Adipose tissue (tissue), 3 donors: Measurements from ENCODE around the gene TIGAR. TPM values are rescaled to one million over a fixed set of nuclear protein-coding genes. Genes with fewer than 3 reads are reported as not detected.

Experiments used
- H3K27ac ChIP-seq: one replicate; pipeline ENCODE4 v1.5.1; 2013; ENCODE audit warnings: low read depth, low read length
- WGBS, 3 donors: extraction: QIAGEN DNeasy Blood & Tissue Kit; methylation state at CpG; one replicate each; pipeline ENCODE4 v1.1.7; 2013; 5-methylcytosine and 5-hydroxymethylcytosine counted together
- polyA plus RNA-seq, 3 donors: library from polyadenylated mRNA; stranded (reverse); fragments of 200-250 nt; gene quantifications; one replicate each; pipeline ENCODE4 v1.2.3, GENCODE V29; 2013
- donor health status: healthy with polysubstance abuse.
- donor health status: Bipolar disorder and iron deficiency.
- donor health status: healthy.

Gene TIGAR
- polyA plus RNA-seq, 3 donors, result 0.98 to 5.3 (median 3.5) TPM

- no peak overlapping the region for H3K27ac ChIP-seq
- WGBS, 3 donors, result 61 to 73% (median 68%) methylated on average over 4 of the region's 4 CpGs
These were observed 10.8 kb downstream of the TIGAR start for GRCh38 chr12:4331842-4332241.

GRCh38 chr12:4346931-4347330 is 25.9 kb downstream of the TIGAR start:
- no peak overlapping the region for H3K27ac ChIP-seq

GRCh38 chr12:4353785-4354208 is 32.8 kb downstream of the TIGAR start:
- WGBS, 3 donors, result 43 to 68% (median 66%) methylated on average over 4 of the region's 4 CpGs
- no peak overlapping the region for H3K27ac ChIP-seq

DNA sequence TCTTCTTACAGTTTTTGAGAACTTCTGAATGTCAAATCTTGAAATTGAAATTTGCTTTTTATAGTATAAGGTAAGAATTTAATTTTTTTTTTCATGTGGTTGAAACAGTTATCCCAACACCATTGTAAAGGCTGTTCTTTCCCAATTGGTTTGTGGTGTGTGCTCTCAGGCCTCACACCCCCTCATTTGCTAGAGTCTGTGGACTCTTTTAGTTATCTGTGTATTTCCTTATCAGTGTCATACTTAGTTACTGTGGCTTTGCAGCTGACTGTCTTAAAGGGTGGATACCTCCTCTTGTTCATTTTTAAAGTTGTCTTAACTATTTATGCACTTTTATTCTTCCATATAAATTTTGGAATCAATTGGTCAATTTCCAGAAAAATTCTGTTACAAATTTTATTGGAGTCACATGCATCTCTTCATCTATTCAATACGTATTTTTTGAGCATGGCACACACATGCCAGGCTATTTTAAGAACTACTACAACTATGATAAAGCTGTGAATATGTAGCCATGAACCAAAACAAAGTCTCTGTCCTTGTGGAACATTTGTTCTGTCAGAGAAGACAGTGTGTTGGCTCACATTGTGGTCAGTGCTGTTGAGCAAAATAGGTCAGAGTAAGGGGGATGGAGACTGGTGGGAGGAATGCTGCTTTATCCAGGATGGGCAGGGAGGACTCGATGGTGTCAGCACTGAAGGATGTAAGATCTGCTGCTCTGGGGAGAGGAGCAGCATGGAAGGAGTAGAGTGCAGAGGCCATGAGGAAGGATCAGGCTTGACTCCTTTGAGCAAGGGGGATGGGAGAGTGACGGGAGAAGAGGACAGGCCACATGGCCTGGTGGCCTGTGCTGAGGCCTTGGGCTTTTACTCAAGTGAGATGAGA is 34.4 kb downstream of the TIGAR start:
- no peak overlapping the region for H3K27ac ChIP-seq
- 78 to 83% (median 81%) methylated on average over 3 of the region's 3 CpGs for WGBS, 3 donors

DNA sequence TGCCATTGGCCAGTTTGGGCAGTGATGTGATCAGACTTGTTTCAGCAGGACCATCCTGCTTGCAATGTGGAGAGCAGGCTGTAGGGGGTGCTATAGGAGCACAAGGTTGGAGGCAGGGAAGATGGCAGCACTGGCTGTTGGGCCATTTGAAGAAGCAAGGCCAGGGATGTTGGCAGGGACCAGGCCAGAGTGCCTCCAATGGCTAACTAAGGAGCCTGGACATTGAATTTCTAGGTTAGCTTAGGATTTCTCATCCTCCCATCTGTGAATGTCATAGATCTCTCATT is 35.0 kb downstream of the TIGAR start:
- H3K27ac ChIP-seq, result no peak overlapping the region

- H3K27ac ChIP-seq, result no peak overlapping the region
- WGBS, 3 donors, result 69 to 90% (median 88%) methylated on average over 2 of the region's 2 CpGs
These were observed 45.1 kb downstream of the TIGAR start for GRCh38 chr12:4366090-4366489.

DNA sequence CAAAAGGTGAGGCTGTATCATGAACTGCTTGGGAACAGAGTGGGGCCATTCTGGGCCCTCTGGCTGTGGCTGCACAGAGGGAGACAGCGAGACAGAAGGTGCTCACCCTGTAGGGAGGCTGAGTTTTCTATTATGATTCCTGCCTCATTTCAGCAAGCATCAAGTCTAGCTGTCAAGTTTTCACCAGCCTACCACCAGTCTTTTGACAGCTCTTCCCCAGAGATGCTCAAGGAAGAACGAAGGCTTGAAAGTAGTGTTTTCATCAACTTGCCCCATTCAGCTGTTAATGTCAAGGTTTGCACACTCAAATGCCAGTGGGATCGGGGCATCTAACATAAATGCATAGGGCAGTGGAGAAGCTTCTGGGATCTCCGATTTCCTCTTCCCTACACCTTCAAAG is 48.5 kb downstream of the TIGAR start:
- WGBS, 3 donors, result 86 to 90% (median 88%) methylated on average over 4 of the region's 4 CpGs
- no peak overlapping the region for H3K27ac ChIP-seq

DNA sequence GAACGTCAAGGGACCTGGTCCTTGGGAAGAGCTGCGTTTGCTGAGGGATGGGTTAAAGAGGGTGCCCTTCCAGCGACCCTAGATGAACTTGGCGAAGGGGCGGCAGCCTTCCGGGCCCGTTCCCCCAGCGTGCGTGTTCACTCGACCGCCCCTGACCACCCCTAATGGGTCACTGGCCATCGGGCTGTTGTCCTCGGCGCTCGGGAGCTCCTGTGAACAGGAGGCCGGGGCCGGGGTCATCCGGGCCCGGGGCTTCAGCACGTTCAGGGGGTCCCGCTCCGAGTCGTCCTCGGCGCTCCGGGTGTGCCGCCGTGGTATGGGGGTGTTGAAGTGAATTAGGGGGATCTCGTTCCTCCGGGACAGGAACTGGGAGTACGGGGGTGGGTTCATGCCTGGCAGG is 49.3 kb downstream of the TIGAR start:
- 91 to 96% (median 95%) methylated on average over 31 of the region's 31 CpGs for WGBS, 3 donors
- no peak overlapping the region for H3K27ac ChIP-seq

GRCh38 chr12:4372653-4373052 is 51.6 kb downstream of the TIGAR start:
- no peak overlapping the region for H3K27ac ChIP-seq
- 85 to 94% (median 91%) methylated on average over 2 of the region's 2 CpGs for WGBS, 3 donors

DNA sequence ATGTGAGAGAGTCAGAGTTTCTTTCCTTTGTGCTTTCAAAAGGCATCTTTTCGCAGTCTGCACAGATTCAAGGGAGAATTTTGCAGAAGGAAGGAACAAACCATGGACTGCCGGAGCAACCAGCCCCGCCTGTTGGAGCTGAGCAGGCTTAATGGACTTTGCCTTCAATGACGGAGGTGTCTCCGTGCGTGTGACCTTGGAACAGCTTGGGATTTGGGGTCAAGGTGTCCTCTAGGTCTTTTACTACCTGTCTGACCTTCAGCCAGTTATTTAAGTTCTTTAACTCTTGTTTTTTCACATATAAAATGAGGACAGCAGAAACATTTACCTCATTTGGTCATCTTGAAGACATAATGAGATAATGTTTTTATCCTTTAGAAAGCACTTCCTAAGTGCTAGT is 54.4 kb downstream of the TIGAR start:
- 54 to 79% (median 78%) methylated on average over 6 of the region's 6 CpGs for WGBS, 3 donors
- no peak overlapping the region for H3K27ac ChIP-seq

GRCh38 chr12:4378772-4379171 is 57.8 kb downstream of the TIGAR start:
- whole genome bisulfite sequencing, 3 donors, result 79 to 93% (median 86%) methylated on average over 1 of the region's 1 CpG
- no peak overlapping the region for H3K27ac ChIP-seq

GRCh38 chr12:4379405-4379804 is 58.4 kb downstream of the TIGAR start, which contains the start of gene FGF23:
Gene FGF23, minus strand, starts transcription at chr12:4379712. Its CDS starts 130 bp downstream, at chr12:4379582.
- no peak within 1 kb of the TSS for H3K27ac ChIP-seq
- WGBS, 3 donors, result 9 to 18% (median 13%) methylated on average over 7 of the region's 7 CpGs

GRCh38 chr12:4380332-4380731 is 59.3 kb downstream of the TIGAR start:
- 66 to 82% (median 82%) methylated on average over 4 of the region's 4 CpGs for WGBS, 3 donors
- no peak overlapping the region for H3K27ac ChIP-seq

DNA sequence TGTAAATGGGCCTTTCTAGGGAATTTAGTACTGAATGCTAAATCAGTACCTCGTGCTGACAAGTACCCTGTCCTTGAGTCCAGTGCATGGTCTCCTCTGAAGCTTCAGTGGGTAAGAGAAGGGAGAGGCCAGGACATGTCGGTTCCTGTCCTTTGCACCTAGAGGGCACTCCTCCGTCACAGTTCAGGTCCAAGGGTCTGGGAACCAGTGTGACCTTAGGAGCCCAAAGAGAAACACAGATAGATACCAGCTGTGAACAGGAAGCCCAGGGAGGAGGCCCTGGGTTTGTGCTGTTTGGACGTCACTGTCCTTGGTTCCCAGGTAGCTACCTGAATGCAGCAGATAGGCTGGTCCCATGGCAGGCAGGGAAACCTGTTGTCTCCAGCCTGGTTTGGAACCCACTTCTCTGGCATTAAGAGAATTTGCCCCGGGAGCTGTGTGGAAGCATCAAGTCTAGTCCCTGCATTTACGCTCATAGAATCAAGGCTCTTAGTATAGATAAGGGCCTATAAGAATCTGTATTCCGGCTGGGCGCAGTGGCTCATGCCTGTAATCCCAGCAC is 62.4 kb downstream of the TIGAR start:
- no peak overlapping the region for H3K27ac ChIP-seq
- WGBS, 3 donors, result 65 to 71% (median 67%) methylated on average over 8 of the region's 8 CpGs

DNA sequence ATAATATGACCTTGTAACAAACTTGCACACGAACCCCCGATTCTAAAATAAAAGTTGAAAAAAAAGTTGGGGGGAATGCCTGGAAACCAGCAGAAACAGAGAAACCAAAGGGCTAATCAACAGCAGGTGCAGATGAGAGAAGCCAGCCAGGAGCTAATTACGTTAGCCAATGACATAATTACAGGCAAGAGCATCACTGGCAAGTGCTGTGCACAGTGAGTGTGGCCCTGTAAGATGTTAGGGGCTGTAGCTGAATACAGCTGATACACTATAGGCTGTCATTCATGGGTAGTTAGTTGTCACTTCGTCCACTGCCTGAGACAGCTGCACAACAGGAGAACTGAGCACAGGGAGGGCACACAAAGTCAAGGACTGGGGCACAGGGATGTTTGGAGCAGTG is 65.8 kb downstream of the TIGAR start:
- WGBS, 3 donors, result 77 to 81% (median 79%) methylated on average over 4 of the region's 4 CpGs

DNA sequence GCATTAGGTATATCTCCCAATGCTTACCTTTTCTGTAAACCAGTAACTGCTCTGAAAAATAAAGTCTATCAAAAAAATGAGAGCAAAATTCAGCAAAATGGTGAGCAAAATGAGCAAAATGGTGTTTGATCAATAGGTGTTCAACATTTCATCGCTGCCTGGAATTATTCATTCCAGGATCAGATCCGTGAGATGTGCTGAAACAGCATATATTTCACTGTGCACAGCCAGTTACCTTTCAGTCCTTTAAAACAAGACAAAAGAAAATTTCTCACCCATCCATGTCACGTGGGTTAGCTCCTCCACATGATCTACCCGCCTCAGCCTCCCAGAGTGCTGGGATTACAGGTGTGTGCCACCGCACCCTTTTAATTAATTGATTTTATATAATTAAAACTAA is 66.6 kb downstream of the TIGAR start:
- 84 to 89% (median 89%) methylated on average over 5 of the region's 5 CpGs for WGBS, 3 donors

More for the DNA sequence above, 65.8 kb downstream of the TIGAR start:
- no peak overlapping the region for H3K27ac ChIP-seq

GRCh38 chr12:4388032-4388431 is 67.0 kb downstream of the TIGAR start:
- H3K27ac ChIP-seq, result no peak overlapping the region
- 55 to 63% (median 58%) methylated on average over 1 of the region's 1 CpG for WGBS, 3 donors

More for the DNA sequence above, 66.6 kb downstream of the TIGAR start:
- no peak overlapping the region for H3K27ac ChIP-seq

- H3K27ac ChIP-seq, result no peak overlapping the region
- 33 to 57% (median 51%) methylated on average over 2 of the region's 2 CpGs for WGBS, 3 donors
These were observed 67.6 kb downstream of the TIGAR start for GRCh38 chr12:4388662-4389061.

GRCh38 chr12:4392223-4392742 is 71.3 kb downstream of the TIGAR start:
- 28 to 50% (median 33%) methylated on average over 14 to 15 of the region's 15 CpGs for WGBS, 3 donors
- no peak overlapping the region for H3K27ac ChIP-seq

DNA sequence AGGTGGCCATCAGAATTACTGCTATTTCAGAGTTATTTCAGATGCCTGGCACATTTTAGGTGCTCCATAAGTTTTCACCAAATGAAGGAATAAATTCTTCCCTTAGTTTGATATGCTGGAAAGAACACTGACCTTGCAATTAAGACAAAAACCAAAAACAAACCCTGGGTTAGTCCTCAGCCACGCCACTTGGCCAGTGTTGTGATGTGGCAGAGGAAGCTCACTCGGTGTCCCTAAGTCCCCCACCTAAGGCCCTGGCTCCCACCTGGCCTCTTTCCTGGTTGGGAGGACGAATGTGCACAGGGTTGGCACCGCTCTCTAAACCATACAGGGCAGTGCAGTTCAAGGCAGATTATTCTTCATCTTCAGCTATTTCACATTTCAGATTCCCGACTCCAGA is 72.2 kb downstream of the TIGAR start:
- no peak overlapping the region for H3K27ac ChIP-seq
- WGBS, 3 donors, result 75 to 78% (median 77%) methylated on average over 5 of the region's 5 CpGs
